CD4-positive, alpha-beta T cell treated with Interleukin-15 for 4 hours (primary cell): ENCODE measurements around the gene CTIF.

Source experiments
- DNase-seq: peaks from one replicate; pipeline ENCODE4 v3.0.0-alpha.2; 2020; ENCODE audit warnings: low spot score

Gene CTIF

DNA sequence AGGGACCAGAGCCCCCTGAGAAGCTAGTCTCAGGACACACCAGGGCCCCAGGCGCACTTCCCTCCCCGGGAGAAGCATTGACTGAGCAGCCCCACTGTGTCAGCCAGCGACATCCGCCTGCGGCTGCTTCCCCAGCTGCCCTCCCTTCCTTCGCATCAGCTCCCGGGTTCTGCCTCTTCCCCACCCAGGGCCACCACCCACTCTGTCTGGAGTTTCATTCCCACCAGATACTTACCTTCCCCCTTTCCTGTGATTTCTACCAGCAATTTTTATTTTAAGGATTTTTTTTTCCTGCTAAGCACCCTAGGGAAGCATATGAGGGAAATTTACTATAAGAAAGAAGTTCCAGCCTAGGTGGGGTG lies 312.7 kb downstream of the CTIF start:
- no peak for DNase-seq

DNA sequence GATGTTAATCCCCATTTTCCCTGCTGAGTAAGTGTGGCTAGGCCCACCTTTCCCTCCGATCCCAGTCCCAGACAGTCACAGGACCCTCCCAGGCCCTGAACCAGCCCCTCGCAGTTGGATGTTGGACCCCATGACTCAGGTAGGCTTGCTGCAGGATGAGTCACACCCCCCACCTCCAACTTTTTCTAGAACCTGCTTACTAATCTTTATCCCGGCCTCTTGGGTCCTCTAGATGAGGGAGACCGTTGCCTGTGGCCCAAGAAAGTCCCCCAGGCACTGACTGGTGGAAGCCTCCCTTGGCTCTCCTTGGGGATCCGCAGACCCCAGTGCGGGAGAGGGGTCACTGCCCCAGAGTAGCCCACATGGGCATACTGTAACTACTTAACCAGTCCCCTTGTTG lies 313.5 kb downstream of the CTIF start:
- DNase-seq = no peak

DNA sequence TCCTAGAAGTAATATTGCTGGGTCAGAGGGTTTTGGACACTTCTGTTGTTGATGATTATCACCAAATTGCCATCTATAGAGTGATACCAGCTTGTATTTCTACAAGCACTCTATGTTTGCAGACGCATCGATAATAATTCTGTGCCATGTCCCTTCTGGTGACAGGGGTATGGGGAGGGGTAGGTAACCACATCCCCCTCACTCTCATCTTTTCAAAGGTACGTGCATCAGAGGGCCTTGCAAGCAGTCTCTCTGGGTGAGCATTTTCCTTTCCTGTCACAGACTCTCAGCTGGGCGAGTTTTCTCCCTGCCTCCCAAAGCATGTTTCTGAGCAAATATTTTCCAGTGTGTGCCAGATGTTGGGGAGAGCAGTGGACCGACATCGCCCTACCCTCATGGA lies 314.0 kb downstream of the CTIF start:
- no peak for DNase-seq

DNA sequence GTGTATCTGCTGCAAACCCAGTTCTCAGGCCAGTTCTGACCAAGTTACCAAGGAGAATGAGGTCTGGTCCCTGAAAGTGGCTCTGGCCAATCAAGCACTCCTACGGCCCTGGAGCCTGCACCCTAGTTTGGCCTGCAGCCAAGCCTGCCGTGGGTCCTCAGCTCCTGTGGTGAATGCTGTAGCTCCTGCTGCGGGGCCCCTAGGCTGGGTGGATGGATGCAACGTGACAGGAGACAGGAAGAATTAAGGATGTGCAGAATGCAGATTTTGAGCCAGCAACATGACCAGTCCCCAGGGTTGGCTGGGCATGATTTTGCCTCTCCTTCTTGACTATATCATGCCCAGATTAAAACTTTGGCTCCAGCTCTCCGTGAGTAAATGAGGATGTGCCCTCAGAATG lies 314.8 kb downstream of the CTIF start:
- DNase-seq = no peak

DNA sequence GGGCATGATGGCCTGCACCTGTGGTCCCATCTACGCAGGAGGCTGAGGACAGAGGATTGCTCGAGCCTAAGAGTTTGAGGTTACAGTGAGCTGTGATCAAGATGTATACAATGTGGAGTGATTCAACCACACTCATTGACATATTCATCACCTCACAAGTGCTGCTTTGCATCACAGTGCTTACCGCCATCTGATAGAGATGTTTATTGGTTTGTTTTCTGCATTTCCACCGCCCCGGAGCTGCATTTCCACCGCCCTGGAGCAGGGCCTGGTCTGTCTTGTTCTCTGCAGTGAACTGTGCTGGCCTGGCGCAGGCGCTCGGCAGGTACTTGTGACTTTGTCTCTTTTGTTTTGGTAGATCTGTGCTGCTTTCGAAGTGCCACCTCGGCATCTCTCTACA lies 315.9 kb downstream of the CTIF start:
- no peak for DNase-seq

DNA sequence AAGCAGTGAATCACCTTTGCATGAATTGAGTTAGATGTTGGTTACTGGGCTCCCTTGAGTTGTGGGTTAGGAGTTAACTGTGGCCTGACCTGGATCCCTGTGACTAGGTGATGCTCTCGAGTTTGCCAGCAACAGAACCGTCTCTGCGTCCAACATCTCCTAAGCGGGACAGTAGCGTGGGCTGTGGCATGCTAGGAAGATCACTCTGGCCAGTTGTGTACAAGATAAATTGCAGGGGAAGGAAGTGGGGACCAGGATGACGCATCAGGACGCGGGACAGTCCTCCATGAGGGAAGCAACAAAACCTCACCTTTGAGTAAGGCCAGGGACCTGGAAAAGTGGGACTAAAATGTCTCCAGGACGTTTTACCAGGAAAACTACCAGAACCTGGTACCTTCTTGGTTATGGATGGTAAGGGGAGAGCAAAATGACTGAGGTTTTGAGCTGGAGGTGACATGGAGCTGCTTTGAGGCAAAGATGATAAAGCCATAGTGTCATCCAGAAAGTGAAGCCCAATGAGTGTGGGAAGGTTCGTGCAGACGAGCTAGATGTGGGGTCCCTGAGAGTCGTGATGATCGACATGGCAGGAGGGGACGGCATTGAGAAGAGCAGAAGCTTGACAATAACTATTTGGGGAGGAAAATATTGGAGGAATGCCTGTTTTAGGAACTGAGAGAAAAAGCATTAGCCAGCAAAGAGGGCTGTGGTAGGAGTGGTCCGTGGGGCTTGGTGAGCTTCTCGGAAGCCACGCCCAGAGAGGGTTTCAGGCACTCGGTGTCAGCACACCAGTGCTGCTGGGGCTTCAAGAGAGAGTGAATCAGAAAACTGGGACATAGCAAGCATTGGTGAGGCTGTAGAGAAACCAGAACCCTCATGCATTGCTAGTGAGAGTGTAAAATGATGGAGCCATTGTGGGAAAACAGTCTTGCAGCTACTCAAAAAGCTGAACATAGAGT lies 316.9 kb downstream of the CTIF start:
- DNase-seq = peak; percentile 30

DNA sequence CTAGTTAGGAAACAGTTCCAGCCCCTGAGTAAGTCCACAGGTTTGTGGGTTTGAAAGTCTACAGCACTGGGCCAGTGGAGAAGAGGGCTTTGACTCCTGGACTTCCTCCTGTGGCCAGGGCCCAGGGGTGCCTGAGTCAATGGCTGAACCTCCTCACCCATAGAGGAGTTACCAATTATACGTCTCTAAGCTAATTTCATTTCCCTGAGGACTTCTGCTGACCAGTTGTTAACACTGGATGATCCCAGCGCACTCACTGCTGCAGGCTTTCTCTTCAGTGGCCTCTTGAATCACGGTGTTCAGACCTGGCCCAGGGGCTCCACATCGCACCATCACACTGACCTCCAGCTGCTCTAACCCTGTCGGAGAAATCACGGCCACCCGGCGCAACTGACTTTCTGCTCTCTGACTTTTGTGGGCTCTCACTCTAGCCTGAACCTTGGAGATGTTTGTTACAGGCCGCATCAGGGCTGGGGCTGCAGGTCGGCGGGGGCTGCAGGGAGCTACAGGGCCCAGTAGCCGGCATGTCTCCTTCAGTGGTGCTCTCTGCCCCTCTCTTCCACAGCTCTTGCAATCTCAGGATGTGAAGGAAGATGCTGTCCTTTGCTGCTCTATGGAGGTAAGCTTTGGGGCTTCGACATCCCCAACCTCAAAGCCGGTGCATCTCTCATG lies 318.3 kb downstream of the CTIF start:
- no peak for DNase-seq

DNA sequence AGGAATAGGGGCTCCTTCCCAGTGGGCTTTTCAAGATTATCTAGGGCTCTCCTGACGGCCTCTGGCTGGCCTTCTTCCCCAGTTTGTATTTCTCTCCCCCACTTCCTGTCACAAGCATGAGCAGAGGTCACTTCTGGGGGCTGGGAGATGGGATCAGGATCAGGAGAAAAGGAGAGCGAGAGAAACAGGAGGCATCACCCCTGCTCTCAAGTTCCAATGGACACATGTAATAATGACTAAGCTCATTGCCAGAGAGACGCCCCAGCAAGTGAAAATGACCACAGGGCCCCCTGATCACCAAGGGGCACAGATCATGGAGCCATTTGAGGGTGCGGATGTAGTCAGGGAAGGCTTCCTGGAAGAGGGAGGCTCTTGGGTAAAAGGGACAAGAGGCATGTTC lies 319.8 kb downstream of the CTIF start:
- DNase-seq = no peak

DNA sequence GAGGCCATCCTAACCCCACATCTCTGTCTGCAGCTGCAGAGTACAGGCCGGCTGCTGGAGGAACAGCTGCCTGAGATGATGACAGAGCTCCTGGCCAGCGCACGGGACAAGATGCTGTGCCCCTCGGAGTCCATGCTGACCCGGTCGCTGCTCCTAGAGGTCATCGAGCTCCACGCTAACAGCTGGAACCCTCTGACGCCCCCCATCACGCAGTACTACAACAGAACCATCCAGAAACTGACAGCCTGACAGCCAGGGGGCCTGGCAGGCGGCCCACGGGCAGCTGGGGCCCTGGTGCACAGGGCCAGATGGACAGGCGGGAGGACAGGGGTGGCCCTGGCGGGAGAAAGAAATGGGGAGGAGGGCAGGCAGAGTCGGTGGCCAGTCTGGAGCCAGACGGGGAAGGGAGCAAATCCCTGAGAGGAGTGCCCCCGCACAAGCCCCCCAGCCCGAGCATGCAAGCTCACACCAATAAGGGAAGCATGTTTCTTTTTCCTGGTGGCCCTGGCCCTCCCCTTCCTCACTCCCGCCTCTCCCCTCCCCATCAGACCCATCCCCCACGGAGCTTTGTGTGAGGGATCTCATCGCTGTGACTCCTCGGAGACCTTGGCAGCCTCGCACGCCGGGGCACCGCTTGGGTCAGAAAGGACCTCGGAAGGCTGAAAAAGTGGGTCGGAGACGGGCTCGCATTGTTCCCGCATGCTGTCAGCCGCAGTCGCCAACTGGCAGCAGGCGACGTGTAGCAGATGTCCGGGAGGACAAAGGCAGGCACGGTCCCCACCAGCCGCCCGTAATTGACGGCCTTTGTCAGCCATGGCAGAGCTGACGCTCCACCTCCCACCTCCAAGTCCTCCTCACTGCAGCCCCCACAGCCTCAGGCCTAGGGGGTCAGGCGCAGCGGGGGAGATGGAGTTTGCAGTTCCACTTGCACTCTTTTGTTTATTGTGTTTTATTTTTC lies 320.8 kb downstream of the CTIF start:
- DNase-seq = no peak

DNA sequence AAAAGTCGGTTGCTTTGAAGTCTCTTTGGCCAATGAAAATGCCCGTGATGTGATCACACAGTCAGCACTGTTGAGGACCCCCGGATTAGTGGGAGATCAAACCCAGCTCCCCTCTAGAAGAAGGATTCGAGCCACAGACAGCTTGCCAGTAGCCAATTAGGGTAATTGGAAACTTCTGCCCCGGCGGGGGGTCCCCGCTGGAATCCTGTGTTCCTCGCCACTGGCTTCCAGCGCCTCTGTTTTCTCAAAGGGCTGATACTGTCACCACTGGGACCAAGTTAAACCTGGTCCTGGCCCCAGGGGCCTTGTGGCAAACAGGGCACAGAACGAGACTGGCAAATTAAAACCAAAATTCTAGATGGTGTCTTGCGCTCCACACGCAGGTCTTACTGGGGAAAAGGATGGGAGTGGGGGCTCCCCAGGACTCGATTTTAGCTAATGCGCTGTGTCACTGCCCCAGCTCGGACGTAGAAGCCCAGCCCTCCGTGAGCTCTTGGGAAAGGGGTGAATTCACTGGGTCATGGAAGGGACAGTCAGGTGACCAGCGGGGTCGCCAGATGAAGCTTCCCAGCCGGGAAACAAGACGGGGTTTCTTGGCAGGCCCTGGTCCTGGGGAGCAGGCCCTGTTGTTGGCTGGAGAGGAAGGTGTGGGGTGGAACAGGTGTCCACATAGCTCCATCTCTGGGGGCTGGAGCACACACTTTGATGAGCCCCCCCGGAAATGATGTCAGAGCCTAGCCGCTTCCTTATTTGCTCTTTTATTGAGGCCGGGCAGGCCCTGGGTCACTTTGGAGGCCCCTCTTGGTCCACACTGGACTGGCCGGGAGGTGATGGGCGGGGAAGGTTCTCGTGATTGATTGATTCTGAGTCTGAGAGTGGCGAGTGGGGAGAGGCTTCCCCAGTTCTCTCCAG lies 321.7 kb downstream of the CTIF start:
- DNase-seq = no peak

DNA sequence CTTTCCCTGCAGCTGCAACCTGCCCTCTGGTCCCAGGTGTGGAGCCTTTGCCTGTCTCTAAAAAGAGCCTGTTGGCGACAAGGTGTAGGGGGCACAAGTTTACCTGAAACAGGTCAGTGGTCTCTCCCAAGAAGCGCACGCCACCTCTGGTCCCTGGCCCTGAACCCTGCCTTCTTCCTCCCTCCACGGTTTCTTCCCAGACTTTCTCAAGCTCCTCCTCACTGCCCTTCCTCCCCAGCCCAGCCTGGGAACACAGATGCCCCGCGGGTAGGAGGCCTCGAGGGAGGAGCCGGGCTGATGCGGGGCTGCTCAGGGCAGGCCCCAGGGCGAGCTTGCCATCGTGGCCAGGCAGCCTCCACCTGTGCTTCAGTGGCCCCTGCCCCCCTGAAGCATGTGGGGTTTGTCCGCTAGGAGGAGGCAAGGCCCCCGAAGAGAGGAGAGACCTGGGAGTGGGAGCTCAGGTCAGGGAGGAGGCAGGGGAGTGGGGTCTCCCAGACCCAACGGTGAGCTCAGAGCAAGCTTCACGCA lies 322.4 kb downstream of the CTIF start:
- DNase-seq = no peak

DNA sequence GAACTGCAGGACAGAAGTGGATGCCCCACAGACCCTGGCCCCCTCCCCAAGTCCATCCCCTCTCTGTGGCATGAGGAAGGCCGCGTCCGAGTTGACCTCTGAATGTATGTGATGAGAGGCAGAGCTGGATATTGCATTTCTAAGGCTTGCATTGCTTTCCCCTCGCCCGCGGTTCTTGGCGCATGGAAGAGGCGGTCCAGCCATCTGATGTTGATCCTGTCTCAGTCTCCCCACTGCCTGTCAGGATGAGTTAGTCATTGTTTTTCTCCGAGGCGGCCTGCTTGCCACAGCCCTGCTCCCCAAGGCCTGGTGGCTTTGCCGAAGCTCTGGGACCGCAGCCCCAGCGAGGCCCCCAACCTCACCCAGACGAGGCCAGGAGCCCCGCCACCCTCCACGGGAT lies 323.3 kb downstream of the CTIF start:
- no peak for DNase-seq

DNA sequence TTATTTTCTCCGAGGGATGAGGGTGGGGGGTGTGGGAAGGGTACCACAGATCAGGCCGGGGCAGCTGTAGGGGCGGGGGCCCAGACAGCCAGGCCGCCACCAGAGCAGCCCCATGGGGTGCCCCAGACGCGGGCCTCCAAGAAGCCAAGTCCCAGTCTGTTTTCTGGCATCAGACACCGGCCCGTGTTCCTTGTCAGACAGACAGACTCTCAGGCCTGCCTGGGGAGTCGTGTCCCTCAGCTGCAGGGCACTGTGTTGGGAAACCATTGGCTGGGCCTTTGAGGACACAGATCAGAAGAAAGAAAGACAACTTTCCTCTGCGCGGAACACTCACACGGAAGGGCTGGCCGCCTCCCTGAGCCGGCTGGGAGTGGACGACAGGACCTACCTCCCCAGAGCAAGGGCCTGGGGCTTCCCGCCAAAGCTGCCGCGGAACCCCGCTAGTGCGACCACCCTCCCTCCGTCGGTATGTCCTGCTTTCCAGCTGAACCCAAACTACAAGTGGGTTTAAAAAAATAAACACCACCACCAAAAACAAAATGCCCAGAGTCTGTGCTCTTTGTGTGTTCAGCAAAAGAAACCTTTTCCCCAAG lies 323.9 kb downstream of the CTIF start:
- DNase-seq = no peak

DNA sequence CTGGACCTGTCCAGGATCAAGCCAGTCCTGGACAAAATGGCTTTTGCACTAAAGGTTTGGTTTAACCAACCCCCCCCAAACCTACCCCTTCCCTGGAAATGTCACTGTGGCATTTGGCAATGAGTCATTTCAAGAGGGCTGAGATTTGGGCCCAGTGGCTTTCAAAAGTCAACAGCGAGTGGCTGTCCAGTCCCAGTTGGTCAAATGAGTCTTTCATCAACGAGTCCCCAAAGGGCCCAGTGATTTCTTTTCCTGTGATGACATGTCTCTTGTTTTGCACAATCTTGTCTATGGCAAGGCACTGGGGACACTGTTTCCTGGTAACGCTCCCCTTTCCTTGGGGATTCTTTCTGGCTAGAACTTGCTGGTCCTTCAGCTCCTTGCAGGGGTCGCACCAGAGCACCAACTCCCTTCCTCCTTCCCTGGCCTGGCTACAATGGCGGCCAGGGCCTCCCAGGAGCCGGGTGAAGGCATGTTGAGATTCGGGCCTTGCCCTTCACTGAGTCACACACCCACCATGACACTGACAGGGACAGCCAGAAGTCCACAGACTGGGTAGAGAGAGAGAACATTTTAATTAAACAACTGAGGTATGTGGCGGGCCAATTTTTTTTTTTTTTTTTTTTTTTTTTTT lies 324.7 kb downstream of the CTIF start:
- DNase-seq = no peak

DNA sequence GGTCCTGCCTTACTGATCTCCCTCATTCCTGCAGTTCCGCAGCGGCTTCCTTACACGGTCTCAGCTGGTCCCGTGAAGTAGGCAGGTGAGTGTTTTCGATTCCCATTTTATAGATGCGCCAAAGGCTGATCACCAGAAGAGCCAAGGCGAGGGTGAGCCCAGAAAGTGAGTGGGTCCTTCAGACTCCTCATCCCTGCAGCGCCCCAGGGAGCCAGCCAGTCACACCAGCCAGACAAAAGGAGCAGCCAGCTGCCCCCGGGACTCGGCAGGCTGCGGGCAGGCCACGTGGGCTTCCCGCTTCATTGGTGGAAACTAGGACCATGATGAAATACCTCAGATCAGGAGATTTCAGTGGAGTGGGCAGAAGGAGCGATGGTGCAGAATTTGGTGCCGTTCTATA lies 326.0 kb downstream of the CTIF start:
- DNase-seq = no peak

DNA sequence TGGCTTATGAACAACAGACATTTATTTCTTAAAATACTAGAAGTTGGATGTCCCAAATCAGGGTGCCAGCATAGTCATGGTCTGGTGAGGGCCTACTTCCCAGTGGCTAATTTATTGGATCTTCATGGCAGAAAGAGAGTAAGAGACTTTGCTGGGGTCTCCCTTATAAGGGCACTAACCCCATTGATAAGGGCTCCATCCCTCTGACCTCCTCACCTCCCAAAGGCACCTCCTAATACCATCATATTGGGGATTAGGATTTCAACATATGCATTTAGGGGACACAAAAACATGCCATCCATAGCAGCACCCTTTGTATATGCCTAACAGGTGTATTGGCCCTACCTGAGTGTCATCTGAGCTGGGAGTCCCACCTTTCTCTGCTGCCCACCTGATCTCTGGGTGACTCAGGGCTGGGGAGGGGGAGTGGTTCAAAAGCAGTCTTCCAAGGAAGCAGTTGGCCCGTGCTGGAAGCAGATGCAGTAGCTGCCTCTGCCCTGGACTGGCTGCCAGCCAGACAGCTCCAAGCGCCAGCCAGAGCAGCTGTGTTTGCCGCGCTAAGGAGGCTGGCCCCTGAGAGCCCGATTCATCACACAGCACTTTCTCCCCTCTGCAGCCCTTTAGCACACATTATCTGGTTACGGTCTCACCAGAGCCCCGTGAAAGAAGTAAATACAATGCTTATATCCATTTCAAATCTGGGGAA lies 327.4 kb downstream of the CTIF start:
- DNase-seq = no peak

DNA sequence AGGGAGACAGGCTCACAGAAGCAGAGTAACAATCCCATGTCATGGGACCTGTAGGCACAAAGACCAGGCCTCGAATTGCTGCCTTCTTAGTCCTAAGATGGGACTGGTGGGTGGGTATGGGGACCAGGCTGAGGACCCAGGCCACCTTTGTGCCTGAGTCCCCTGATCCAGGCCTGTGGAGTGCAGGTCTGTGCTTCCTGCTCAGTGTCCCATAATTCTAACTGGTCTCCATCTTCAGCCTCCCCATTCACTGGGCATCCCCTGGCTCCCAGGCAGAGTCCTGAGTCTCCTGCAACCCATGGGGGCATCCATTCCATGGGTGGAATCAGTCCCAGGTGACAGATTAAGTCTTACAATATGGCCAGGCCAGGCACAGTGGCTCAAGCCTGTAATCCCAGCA lies 328.0 kb downstream of the CTIF start:
- no peak for DNase-seq

DNA sequence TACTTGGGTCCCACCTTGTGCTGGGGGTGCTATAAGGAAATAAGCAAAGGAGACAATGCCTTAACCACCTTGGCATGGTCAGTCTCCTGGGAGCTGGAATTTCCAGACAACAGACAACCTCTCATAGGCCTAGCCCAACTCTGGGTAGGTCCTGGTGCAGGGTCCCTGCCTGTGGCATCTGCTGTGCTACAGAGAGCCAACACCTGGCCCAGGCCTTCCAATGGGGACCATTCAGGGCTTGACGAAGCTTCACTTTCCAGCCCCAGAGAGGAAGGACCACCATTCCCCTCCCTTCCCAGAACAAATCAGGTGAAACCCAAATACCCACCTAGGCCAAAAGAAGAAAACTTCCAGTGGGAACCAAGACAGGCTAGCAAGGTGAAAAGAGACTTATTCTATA lies 329.1 kb downstream of the CTIF start:
- no peak for DNase-seq
